GM19351 (cell line): ENCODE data around the gene MRPL2.
A peak's percentile ranks its signal among the peaks of the same experiment; 100 is the strongest.
"Not testable (repeated sequence)": the region's sequence is repeated elsewhere in the genome, so short reads cannot be mapped to it uniquely, and the experiment has no call there.

Experiments
- ATAC-seq: cut with Tn5 transposase; IDR thresholded peaks from one replicate; pipeline ENCODE4 v1.9.1; 2021; ENCODE audit warnings: mild to moderate bottlenecking, moderate library complexity; ENCODE audit not compliant: unreplicated experiment

Gene MRPL2

GRCh38 chr6:43053545-43054205, 5.6 kb downstream of the MRPL2 start, which contains the start of gene CUL7:
CUL7 (minus strand) TSS chr6:43053851; CDS start chr6:43052788, 1,063 bp downstream.
- peak; percentile 91 for ATAC-seq

- ATAC-seq, result peak; percentile 33
These were observed 6.2 kb downstream of the MRPL2 start for GRCh38 chr6:43052842-43053544.

DNA sequence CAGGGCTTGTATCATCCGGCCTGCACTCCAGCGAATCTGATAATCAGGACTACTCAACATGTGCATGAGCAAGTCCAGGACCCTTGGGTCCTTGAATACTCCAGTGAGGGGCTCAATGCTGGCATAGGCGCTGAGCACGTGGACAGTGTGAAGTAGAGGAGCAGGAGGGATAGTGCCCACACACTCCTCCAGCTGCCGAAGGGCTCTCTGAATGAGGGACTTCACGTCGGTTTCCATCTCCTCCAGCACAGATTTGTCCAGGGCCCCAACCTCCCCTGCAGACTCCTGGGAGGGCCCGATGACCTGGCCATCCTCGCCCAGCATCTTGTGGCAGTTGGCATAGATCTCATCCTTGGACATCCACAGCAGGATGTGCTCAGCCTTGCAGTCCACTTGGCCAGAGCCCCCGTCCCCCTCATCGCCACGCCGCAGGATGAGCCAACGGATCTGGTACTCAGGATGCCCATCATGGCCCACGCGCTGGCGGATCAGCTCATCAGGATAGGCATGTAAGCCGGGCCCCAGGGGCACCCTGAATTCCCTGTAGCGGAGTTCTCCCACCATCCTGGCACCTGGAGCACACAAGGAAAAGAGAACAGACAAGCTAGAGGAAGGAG, 6.9 kb downstream of the MRPL2 start:
- no peak for ATAC-seq

- no peak for ATAC-seq
These were observed 8.3 kb downstream of the MRPL2 start for GRCh38 chr6:43050981-43051380.

- ATAC-seq, result no peak
These were observed 11.2 kb downstream of the MRPL2 start for GRCh38 chr6:43047998-43048397.

DNA sequence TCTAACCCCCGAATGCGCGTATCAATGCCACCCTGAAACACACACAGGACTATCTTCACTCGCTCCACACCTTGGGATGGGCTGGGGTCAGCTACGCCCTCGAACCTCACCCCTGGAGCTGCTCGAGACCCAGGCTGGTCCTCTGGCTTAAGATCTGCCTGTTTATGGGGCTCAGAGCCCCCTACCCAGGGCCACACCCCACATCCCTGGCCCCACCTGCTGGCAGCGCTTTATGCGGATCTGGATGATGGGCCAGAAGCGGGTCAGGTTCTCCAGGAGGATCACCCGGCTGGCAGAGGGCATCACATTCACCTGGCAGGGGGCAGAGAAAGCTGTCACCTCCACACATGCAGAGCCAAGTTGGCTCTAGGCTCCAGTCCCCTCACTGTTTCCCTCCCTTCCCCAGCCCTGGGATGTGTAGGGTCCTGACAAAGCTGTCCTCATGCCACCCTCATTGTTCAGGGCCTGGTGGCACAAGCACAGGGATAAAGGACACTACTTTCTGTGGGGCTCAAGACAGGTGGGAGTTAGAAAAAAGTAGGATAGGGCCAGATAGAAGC, 13.8 kb downstream of the MRPL2 start:
- no peak for ATAC-seq

DNA sequence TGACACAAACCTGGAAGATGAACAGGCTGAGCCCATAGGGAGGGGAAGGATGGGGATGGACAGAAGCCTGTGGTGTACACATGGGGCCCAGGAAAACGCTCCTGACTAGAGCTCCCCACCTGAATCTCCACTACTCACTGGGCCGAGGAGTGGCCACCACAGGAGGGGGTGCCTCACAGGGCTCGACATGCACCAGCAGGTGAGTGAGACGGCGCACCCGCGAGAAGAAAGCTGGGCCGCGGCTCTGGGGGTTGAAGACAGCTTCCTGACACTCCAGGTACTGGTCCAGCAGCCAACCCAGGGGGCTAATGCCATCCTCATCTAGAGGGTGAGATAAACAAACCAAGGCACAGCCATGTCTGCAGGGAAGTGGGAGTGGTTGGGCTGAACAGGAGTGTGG, 15.9 kb downstream of the MRPL2 start:
- ATAC-seq, result no peak

DNA sequence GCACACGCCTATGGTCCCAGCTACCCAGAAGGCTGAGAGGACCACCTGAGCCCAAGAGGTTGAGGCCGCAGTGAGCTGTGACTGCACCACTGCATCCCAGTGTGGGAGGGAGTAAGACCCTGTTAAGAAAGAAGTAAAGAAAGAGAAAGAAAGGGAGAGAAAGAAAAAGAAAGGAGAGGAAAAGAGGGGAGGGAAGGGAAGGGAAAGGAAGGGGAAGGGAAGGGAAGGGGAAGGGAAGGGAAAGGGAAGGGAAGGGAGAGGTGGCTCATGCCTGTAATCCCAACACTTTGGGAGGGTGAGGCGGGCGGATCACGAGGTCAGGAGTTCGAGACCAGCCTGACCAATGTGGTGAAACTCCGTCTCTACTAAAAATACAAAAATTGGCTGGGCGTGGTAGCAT, 17.8 kb downstream of the MRPL2 start:
- not testable (repeated sequence) for ATAC-seq

GRCh38 chr6:43040542-43041257, 18.5 kb downstream of the MRPL2 start:
- no peak for ATAC-seq

DNA sequence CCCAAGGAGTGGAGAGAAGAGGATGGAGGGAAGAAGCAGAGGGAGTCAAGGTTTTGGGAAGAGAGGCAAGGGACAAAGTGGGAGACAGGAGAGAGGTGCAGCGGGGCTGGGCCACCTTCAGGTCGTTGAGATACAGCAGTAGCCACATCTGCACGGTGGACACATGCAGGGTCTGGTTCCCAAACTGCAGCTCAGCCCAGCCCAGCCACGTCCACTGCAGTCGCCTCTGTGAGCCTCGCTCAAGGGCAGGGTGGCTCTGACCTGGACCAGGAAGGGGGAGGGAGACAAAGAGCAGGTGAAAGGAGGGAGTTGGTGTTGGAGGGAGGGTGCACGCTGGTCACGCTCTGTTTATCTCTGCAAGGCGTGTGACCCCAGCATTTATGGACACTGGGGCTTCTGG, 20.5 kb downstream of the MRPL2 start:
- ATAC-seq, result no peak

- ATAC-seq, result no peak
These were observed 21.5 kb downstream of the MRPL2 start for GRCh38 chr6:43037706-43038105.

GRCh38 chr6:43037197-43037596, 22.0 kb downstream of the MRPL2 start:
- no peak for ATAC-seq

DNA sequence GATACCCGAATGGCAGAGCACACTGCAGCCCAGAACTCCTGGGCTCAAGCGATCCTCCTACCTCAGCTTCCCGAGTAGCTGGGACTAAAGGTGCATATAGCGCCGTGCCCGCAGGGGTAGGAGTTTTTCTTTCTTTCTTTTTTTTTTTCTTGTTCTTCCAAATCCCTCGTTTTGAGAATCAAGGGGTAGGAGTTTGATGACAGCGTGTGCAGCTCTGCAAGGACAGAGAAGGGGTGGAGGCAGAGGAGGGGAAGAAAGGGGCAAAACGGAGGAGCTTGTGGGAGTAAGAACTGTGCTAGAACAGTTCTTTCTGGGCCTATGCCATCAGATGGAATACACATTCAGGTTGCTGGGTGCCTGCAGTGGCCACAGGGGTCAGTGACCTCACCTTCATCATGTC, 22.5 kb downstream of the MRPL2 start:
- no peak for ATAC-seq

- ATAC-seq, result no peak
These were observed 23.6 kb downstream of the MRPL2 start for GRCh38 chr6:43035495-43036194.

GRCh38 chr6:43034190-43034525, 25.1 kb downstream of the MRPL2 start:
- ATAC-seq, result no peak

GRCh38 chr6:43033496-43034189, 25.6 kb downstream of the MRPL2 start:
- ATAC-seq, result no peak

GRCh38 chr6:43032326-43032725, 26.9 kb downstream of the MRPL2 start:
- no peak for ATAC-seq

DNA sequence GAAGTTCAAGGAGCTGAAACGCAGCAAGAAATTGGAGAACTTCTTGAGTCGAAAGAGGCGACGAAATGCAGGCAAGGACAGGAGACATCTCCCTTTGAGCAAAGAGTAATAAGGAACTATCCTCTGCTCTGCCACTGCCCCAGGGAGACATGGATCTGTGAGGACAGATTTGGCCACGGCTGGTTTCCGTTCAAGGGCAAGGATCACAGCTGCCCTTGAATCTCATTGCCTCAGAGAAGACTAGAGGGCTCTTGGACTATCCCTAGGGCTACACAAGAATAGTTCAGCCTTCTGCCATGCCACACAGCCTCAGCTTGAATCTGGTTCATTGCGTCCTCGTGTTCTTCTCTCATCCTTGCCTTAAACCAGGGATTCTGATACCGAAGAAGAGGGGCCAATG, 30.1 kb downstream of the MRPL2 start:
- no peak for ATAC-seq

GRCh38 chr6:43026365-43026764, 32.9 kb downstream of the MRPL2 start:
- no peak for ATAC-seq

- ATAC-seq, result no peak
These were observed 34.8 kb downstream of the MRPL2 start for GRCh38 chr6:43024436-43024835.
